HepG2 (cell line): ENCODE data around the gene LCAT. TPM values are rescaled to one million over a fixed set of nuclear protein-coding genes. Genes with fewer than 3 reads are reported as not detected.
A peak's percentile ranks its signal among the peaks of the same experiment; 100 is the strongest.

Source experiments
- BORCS8-MEF2B ChIP-seq: sonication (generic); formaldehyde crosslinking; IDR thresholded peaks from 2 replicates; pipeline ENCODE4 v1.8.0; 2022; ENCODE audit warnings: mild to moderate bottlenecking, missing genetic modification reagents
- HNRNPK ChIP-seq: fragments of 200-400 bp; formaldehyde crosslinking; IDR thresholded peaks from 2 replicates; pipeline ENCODE4 v1.6.1; 2018; ENCODE audit warnings: low read length, low read depth, moderate library complexity, mild to moderate bottlenecking; ENCODE audit not compliant: poor library complexity, severe bottlenecking
- HOXA7 ChIP-seq: sonication (generic); formaldehyde crosslinking; IDR thresholded peaks from 2 replicates; pipeline ENCODE4 v1.8.1; 2022; ENCODE audit warnings: mild to moderate bottlenecking, missing genetic modification reagents, moderate library complexity
- KDM4B ChIP-seq: sonication (generic); formaldehyde crosslinking; IDR thresholded peaks from 2 replicates; pipeline ENCODE4 v1.4.0; 2020; ENCODE audit warnings: missing genetic modification reagents
- KDM6A ChIP-seq: IDR thresholded peaks from 2 replicates; pipeline ENCODE4 v1.6.1; 2016; ENCODE audit warnings: low read depth
- KLF11 ChIP-seq: IDR thresholded peaks from 2 replicates; pipeline ENCODE4 v1.6.1; 2016; ENCODE audit warnings: missing compliant biosample characterization
- KLF6 ChIP-seq: IDR thresholded peaks from 2 replicates; pipeline ENCODE4 v1.8.0; 2016; ENCODE audit warnings: missing biosample characterization, missing genetic modification reagents
- RFXAP ChIP-seq: sonication (generic); formaldehyde crosslinking; IDR thresholded peaks from 2 replicates; pipeline ENCODE4 v1.4.0; 2020; ENCODE audit warnings: missing genetic modification reagents, borderline replicate concordance
- SSRP1 ChIP-seq: IDR thresholded peaks from 2 replicates; pipeline ENCODE4 v1.6.1; 2016; ENCODE audit warnings: control low read depth
- ZEB1 ChIP-seq: IDR thresholded peaks from 2 replicates; pipeline ENCODE4 v1.6.1; 2012; ENCODE audit warnings: mild to moderate bottlenecking, low read depth, inconsistent platforms; ENCODE audit not compliant: insufficient replicate concordance
- ZNF333 ChIP-seq: sonication (generic); formaldehyde crosslinking; IDR thresholded peaks from 2 replicates; pipeline ENCODE4 v1.4.0; 2020; ENCODE audit warnings: mild to moderate bottlenecking, missing genetic modification reagents, borderline replicate concordance
- ZNF687 ChIP-seq: sonication (generic); formaldehyde crosslinking; IDR thresholded peaks from 2 replicates; pipeline ENCODE4 v1.5.1; 2020; ENCODE audit warnings: mild to moderate bottlenecking, missing genetic modification reagents, moderate library complexity
- ZNF800 ChIP-seq: sonication (generic); formaldehyde crosslinking; IDR thresholded peaks from 2 replicates; pipeline ENCODE4 v1.4.0; 2020; ENCODE audit warnings: missing genetic modification reagents
- polyA plus RNA-seq, 8 experiments: library from polyadenylated mRNA; depleted of rRNA in 3 of 8; stranded (reverse) in 7 of 8; unstranded in 1 of 8; fragments of >200 nt; fragmentation: Illumina TruSeq in 4 of 8; extraction: Trizol in 4 of 8; gene quantifications; 2 replicates each; pipeline versions ENCODE4 v1.2.1 to v1.2.3, GENCODE V29; 2011 to 2016; ENCODE audit warnings: low read depth in 4 of 8, missing spikeins in 1 of 8, mixed read lengths in 1 of 8; ENCODE audit not compliant: insufficient read depth in 1 of 8
- total RNA-seq, 5 experiments: library from RNA; depleted of rRNA; stranded (reverse); fragments of >200 nt; fragmentation: Illumina TruSeq; extraction: Trizol; gene quantifications; 2 replicates each; pipeline ENCODE4 v1.2.3, GENCODE V29; 2016; ENCODE audit warnings: low read depth in 1 of 5
- TF ChIP-seq, protein P1 (sequence below): sonication (generic); formaldehyde crosslinking; IDR thresholded peaks from 2 replicates; pipeline ENCODE4 v1.5.0; 2020; ENCODE audit warnings: mild to moderate bottlenecking, missing genetic modification reagents
- TF ChIP-seq, protein P2 (sequence below): sonication (generic); formaldehyde crosslinking; IDR thresholded peaks from 2 replicates; pipeline ENCODE4 v1.4.0; 2020; ENCODE audit warnings: missing genetic modification reagents

Gene LCAT
- total and polyA plus RNA-seq, 2 of the 13 experiments (the other 11 are each of a cell fraction or from before 2014, with no cell fraction given): 36.1 to 38.9 TPM

DNA sequence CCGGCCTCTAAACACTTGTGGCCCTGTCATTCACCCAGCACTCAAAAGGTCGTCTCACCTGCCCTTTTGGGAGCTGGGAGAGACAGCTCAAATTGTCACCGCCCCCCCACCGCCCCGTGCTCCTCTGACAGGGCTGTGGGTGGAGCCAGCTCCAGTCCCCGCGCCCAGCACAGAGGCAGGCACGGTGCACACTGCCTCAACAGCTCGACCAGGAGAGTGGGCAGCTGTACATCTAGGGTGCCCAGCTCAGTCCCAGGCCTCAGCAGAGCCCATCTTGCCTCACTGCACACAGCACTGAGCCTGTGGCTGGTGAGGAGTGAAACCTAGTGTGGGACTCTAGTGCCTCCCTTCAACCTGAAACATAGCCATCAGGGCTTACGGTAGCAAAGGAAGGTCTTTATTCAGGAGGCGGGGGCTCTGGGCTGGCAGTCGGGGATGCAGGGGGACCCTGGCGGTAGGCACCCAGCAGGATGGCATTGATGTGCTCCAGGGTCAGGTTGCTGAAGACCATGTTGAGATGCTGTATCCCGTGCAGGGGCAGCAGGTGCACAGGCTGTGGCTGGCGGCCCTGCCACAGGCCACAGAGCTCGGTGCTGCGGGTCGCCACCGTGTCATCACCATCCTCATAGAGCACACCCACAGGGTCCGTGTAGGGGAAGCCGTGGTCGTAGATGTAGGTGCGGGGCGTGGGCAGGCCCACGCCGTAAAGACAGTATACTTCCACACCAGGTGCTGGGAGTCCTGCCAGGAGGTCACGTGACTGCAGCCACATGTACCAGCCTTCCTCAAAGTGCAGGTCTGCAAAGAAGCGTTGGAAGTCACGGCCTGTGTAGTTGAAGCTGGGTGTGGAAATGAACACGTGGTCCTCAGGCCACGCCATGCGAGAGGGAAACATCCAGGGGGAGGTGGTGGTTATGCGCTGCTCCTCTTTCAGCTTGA lies 4.1 kb downstream of the LCAT start (continued):
- peak; percentile 49; the same call in 1 of the 2 replicates for TF ChIP-seq ZNF687 (CRISPR knock-in tag)
- no peak for TF ChIP-seq KLF11 (CRISPR knock-in tag)
- TF ChIP-seq, protein P1, sequence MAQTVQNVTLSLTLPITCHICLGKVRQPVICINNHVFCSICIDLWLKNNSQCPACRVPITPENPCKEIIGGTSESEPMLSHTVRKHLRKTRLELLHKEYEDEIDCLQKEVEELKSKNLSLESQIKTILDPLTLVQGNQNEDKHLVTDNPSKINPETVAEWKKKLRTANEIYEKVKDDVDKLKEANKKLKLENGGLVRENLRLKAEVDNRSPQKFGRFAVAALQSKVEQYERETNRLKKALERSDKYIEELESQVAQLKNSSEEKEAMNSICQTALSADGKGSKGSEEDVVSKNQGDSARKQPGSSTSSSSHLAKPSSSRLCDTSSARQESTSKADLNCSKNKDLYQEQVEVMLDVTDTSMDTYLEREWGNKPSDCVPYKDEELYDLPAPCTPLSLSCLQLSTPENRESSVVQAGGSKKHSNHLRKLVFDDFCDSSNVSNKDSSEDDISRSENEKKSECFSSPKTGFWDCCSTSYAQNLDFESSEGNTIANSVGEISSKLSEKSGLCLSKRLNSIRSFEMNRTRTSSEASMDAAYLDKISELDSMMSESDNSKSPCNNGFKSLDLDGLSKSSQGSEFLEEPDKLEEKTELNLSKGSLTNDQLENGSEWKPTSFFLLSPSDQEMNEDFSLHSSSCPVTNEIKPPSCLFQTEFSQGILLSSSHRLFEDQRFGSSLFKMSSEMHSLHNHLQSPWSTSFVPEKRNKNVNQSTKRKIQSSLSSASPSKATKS (CRISPR knock-in tag): no peak
- peak; percentile 57; the same call in 1 of the 2 replicates for TF ChIP-seq ZNF333 (CRISPR knock-in tag)
- no peak for TF ChIP-seq ZNF800
- no peak for TF ChIP-seq RFXAP
- TF ChIP-seq HNRNPK: no peak
- no peak for TF ChIP-seq KDM6A (CRISPR knock-in tag)
- TF ChIP-seq HOXA7: no peak
- TF ChIP-seq KDM4B (CRISPR knock-in tag): no peak
- TF ChIP-seq BORCS8-MEF2B (CRISPR knock-in tag): peak; percentile 50
- TF ChIP-seq, protein P2, sequence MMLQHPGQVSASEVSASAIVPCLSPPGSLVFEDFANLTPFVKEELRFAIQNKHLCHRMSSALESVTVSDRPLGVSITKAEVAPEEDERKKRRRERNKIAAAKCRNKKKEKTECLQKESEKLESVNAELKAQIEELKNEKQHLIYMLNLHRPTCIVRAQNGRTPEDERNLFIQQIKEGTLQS (CRISPR knock-in tag): no peak
- TF ChIP-seq ZEB1: no peak
- no peak for TF ChIP-seq KLF6 (CRISPR knock-in tag)
- TF ChIP-seq SSRP1 (CRISPR knock-in tag): peak; percentile 51; the same call in 1 of the 2 replicates
